K562 (cell line): ENCODE results near the gene EML2. TPM values are rescaled to one million over a fixed set of nuclear protein-coding genes. Genes with fewer than 3 reads are reported as not detected.
A peak's percentile ranks its signal among the peaks of the same experiment; 100 is the strongest.

Source experiments
- ARHGAP35 ChIP-seq: fragments of 450-650 bp; IDR thresholded peaks from 2 replicates; pipeline ENCODE4 v1.6.1; 2018; ENCODE audit not compliant: partially characterized antibody
- BRF2 ChIP-seq: IDR thresholded peaks from 3 replicates; pipeline ENCODE4 v1.6.1; 2011; ENCODE audit warnings: borderline replicate concordance, mild to moderate bottlenecking; ENCODE audit not compliant: insufficient read length, insufficient read depth
- C11orf30 ChIP-seq: fragments of 450-650 bp; IDR thresholded peaks from 2 replicates; pipeline ENCODE4 v1.6.1; 2016; ENCODE audit warnings: low read depth, mild to moderate bottlenecking
- CBX3 ChIP-seq, 2 experiments: IDR thresholded peaks; 1 replicate in 1 of 2; 2 replicates in 1 of 2; pipeline ENCODE4 v1.6.1; 2012; ENCODE audit warnings: inconsistent platforms in 2 of 2, low read length in 2 of 2, borderline replicate concordance in 1 of 2, control low read depth in 1 of 2
- CCNT2 ChIP-seq: IDR thresholded peaks from 2 replicates; pipeline ENCODE4 v1.6.1; 2011; ENCODE audit warnings: borderline replicate concordance, low read depth, mild to moderate bottlenecking, moderate library complexity, mixed read lengths, low read length; ENCODE audit not compliant: insufficient read length; ENCODE audit errors: extremely low read depth
- DACH1 ChIP-seq: fragments of 450-650 bp; IDR thresholded peaks from 2 replicates; pipeline ENCODE4 v1.6.1; 2018; ENCODE audit not compliant: partially characterized antibody
- DPF2 ChIP-seq: fragments of 450-650 bp; IDR thresholded peaks from 2 replicates; pipeline ENCODE4 v1.6.1; 2016
- FOXJ2 ChIP-seq: fragments of 200-800 bp; sonication (Bioruptor generic); IDR thresholded peaks from 2 replicates; pipeline ENCODE4 v1.6.1; 2016; ENCODE audit warnings: missing genetic modification characterization, missing compliant biosample characterization
- FOXO4 ChIP-seq: fragments of 450-650 bp; formaldehyde crosslinking; IDR thresholded peaks from 2 replicates; pipeline ENCODE4 v1.4.0; 2020; ENCODE audit warnings: mild to moderate bottlenecking, moderate library complexity
- HIVEP1 ChIP-seq: fragments of 250-450 bp; sonication (Bioruptor Pico); IDR thresholded peaks from 2 replicates; pipeline ENCODE4 v1.4.0; 2020; ENCODE audit warnings: mild to moderate bottlenecking
- SAFB2 ChIP-seq: fragments of 200-400 bp; formaldehyde crosslinking; IDR thresholded peaks from 2 replicates; pipeline ENCODE4 v1.6.1; 2018; ENCODE audit warnings: borderline replicate concordance, low read length, low read depth, moderate library complexity; ENCODE audit not compliant: severe bottlenecking
- SMARCE1 ChIP-seq: fragments of 450-650 bp; IDR thresholded peaks from 2 replicates; pipeline ENCODE4 v1.7.1; 2016; ENCODE audit warnings: mild to moderate bottlenecking
- STAT5A ChIP-seq: IDR thresholded peaks from 2 replicates; pipeline ENCODE4 v1.6.1; 2012; ENCODE audit warnings: low read length, inconsistent platforms, borderline replicate concordance
- THAP12 ChIP-seq: fragments of 250-450 bp; sonication (Bioruptor Pico); IDR thresholded peaks from 2 replicates; pipeline ENCODE4 v1.9.0; 2021; ENCODE audit warnings: mild to moderate bottlenecking, inconsistent platforms
- THRA ChIP-seq: fragments of 450-650 bp; IDR thresholded peaks from 2 replicates; pipeline ENCODE4 v1.6.1; 2017; ENCODE audit warnings: mild to moderate bottlenecking, moderate library complexity
- ZFP36 ChIP-seq: fragments of 150-350 bp; IDR thresholded peaks from 2 replicates; pipeline ENCODE4 v1.6.1; 2018; ENCODE audit warnings: low read length, low read depth; ENCODE audit not compliant: partially characterized antibody
- ZFP91 ChIP-seq: sonication (generic); formaldehyde crosslinking; IDR thresholded peaks from 2 replicates; pipeline ENCODE4 v1.8.0; 2022; ENCODE audit warnings: mild to moderate bottlenecking, missing genetic modification reagents
- ZNF408 ChIP-seq: fragments of 250-450 bp; sonication (Bioruptor Pico); IDR thresholded peaks from 2 replicates; pipeline ENCODE4 v1.4.0; 2020; ENCODE audit warnings: low read depth, mild to moderate bottlenecking, moderate library complexity
- ZNF57 ChIP-seq: fragments of 450-650 bp; formaldehyde crosslinking; IDR thresholded peaks from 2 replicates; pipeline ENCODE4 v1.4.0; 2020; ENCODE audit warnings: mild to moderate bottlenecking, moderate library complexity
- ZNF707 ChIP-seq: fragments of 250-450 bp; sonication (Bioruptor Pico); conservative IDR thresholded peaks from 2 replicates; pipeline ENCODE4 v1.8.0; 2022; ENCODE audit warnings: inconsistent platforms, mild to moderate bottlenecking, moderate library complexity
- ZNF785 ChIP-seq: fragments of 250-450 bp; sonication (Bioruptor Pico); IDR thresholded peaks from 2 replicates; pipeline ENCODE4 v1.4.0; 2020; ENCODE audit warnings: mild to moderate bottlenecking
- polyA plus RNA-seq, 8 experiments: library from polyadenylated mRNA; depleted of rRNA in 4 of 8; stranded (reverse) in 5 of 8; unstranded in 3 of 8; fragments of >200 nt; fragmentation: Nextera tagmentation in 2 of 8; fragmentation: Illumina TruSeq in 1 of 8; extraction: Ambion mirVana in 2 of 8; extraction: Trizol in 1 of 8; gene quantifications; 2 replicates each; pipeline versions ENCODE4 v1.2.1 to v1.2.3, GENCODE V29; 2011 to 2014; ENCODE audit warnings: inconsistent platforms in 1 of 8, missing spikeins in 1 of 8
- total RNA-seq, 7 experiments: library from RNA; depleted of rRNA in 6 of 7; stranded (reverse); fragments of >200 nt in 6 of 7; fragmentation: Illumina TruSeq in 2 of 7; extraction: Trizol in 2 of 7; gene quantifications; 2 replicates each; pipeline versions ENCODE4 v1.2.1 to v1.2.3, GENCODE V29; 2011 to 2021; ENCODE audit warnings: low replicate concordance in 1 of 7

Gene EML2
- total and polyA plus RNA-seq, 9 of the 15 experiments (the other 6 are each of a cell fraction or from before 2014, with no cell fraction given): 2.6 to 69.6 (median 24.8) TPM

GRCh38 chr19:45632468-45633196 lies 6.6 kb downstream of the EML2 start (continued):
- TF ChIP-seq CBX3 (IDR thresholded peaks at IDR 0.05; ENCODE audit: borderline replicate concordance in 1 of 2, low read length in 2 of 2) (no peak), THAP12 (CRISPR knock-in tag) (no peak), ZFP36 (no peak), C11orf30 (no peak), ARHGAP35 (no peak), ZNF57 (CRISPR knock-in tag) (no peak), DACH1 (peak; percentile 20), CCNT2 (no peak), FOXO4 (CRISPR knock-in tag) (no peak), HIVEP1 (no peak), BRF2 (no peak), SAFB2 (no peak), STAT5A (no peak), DPF2 (peak; percentile 76), ZNF408 (CRISPR knock-in tag) (no peak), ZNF785 (no peak), SMARCE1 (0 out of 2 replicates have a peak, but pooled peaks have one; percentile 23), ZNF707 (CRISPR knock-in tag) (no peak), FOXJ2 (tag) (no peak), THRA (no peak), ZFP91 (CRISPR knock-in tag) (0 out of 2 replicates have a peak, but pooled peaks have one; percentile 61)
